ENCODE measurements around the gene SNU13. TPM values are rescaled to one million over a fixed set of nuclear protein-coding genes. Genes with fewer than 3 reads are reported as not detected.
"Not testable (repeated sequence)": the region's sequence is repeated elsewhere in the genome, so short reads cannot be mapped to it uniquely, and the experiment has no call there.

The SNU13 gene
- total RNA-seq = 100 to 1,000 TPM; 127 to 194 (median 176) TPM

GRCh38 chr22:41688365-41689211, at the start of gene SNU13:
TSS of gene SNU13 (minus strand) at chr22:41688867. CDS start at chr22:41688796, 71 bp downstream.
- peak within 1 kb of the TSS; percentile 34 to 83 (median 66) for H3K4me3 ChIP-seq (replicated peaks in 1 of 3)
- peak in 1 of 2 donors; percentile 87 for TF ChIP-seq POLR2A (IDR thresholded peaks at IDR 0.05)
- peak in 2 of 6 experiments; percentile 7 to 16 for TF ChIP-seq CTCF (IDR thresholded peaks at IDR 0.05)
- H3K4me1 ChIP-seq = peaks cover 9 to 10% of the 10 kb centered on the region in 2 donors
- WGBS, 2 donors = 1% methylated on average over 39 to 59 of the region's 62 CpGs
- intact Hi-C loops (cut with DNase I) = no loop called here
- peak; percentile 92 to 94 for DNase-seq
- no peaks in the 10 kb centered on the region for H3K9me3 ChIP-seq
- peak within 1 kb of the TSS; percentile 94 to 99 (median 96) for H3K27ac ChIP-seq
- no peaks in the 10 kb centered on the region for H3K27me3 ChIP-seq
- H3K36me3 ChIP-seq = peaks cover 0 to 4% of the 10 kb centered on the region in 2 donors

- DNase-seq; intact Hi-C loops (cut with DNase I): not testable (repeated sequence)
Observed at GRCh38 chr22:41733241-41733640, 44.6 kb upstream of the SNU13 start.

DNA sequence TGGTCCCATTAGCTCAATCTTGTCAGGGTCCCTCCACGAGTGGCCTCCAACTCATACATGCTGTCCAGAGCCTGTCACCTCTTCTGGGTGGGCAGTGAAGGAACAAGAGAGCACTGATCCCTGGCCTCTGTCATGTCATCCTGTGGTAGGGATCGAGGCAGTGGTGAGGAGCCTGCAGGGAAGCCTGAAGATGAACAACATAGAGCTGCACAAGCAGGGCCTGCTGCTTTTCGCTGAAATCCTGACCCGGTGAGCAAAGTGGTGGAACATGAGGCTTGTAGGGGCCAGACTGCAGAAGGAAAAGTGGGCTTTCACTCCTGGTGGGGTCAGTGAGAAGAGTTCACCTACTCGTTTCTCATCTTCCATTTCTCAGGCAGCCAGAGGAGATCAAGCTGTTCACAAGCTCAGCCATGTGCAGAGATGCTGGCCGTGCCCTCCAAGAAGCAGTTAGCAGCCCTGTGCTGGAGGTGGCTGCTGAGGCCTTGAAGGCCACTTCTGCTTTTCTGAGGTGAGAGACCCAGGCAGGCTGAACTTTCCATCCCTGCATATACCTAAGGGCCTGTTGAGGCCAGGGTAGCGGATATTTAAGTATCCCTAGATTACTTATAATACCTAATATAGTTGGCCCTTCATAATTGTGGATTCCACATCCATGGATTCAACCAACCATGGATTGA, 43.6 kb upstream of the SNU13 start:
- WGBS, 2 donors = 88 to 89% methylated on average over 7 of the region's 7 CpGs
- Histone ChIP-seq H3K4me1 (no peaks in the 10 kb centered on the region), H3K27ac (no peak overlapping the region), H3K4me3 (replicated peaks in 1 of 3) (no peak overlapping the region), H3K9me3 (no peaks in the 10 kb centered on the region), H3K27me3 (no peaks in the 10 kb centered on the region), H3K36me3 (no peaks in the 10 kb centered on the region)
- DNase-seq = no peak
- intact Hi-C loops (cut with DNase I) = no loop called here
- TF ChIP-seq CTCF (IDR thresholded peaks at IDR 0.05) (no peak), POLR2A (IDR thresholded peaks at IDR 0.05) (no peak)

More at GRCh38 chr22:41733241-41733640, 44.6 kb upstream of the SNU13 start:
- not testable (repeated sequence) for H3K4me1 ChIP-seq; H3K27me3 ChIP-seq; H3K36me3 ChIP-seq; H3K9me3 ChIP-seq; H3K4me3 ChIP-seq (replicated peaks in 1 of 3); H3K27ac ChIP-seq
- WGBS, 2 donors = 98 to 99% methylated on average over 4 of the region's 4 CpGs

- no peak for DNase-seq
- H3K36me3 ChIP-seq = no peaks in the 10 kb centered on the region
- TF ChIP-seq POLR2A (IDR thresholded peaks at IDR 0.05) (no peak), CTCF (IDR thresholded peaks at IDR 0.05) (no peak)
Observed at GRCh38 chr22:41731609-41732008, 42.9 kb upstream of the SNU13 start.

GRCh38 chr22:41725510-41726110, 36.9 kb upstream of the SNU13 start:
- 90 to 92% methylated on average over 9 of the region's 9 CpGs for WGBS, 2 donors
- no peak overlapping the region for H3K4me3 ChIP-seq (replicated peaks in 1 of 3)
- no peak for DNase-seq
- no peaks in the 10 kb centered on the region for H3K27me3 ChIP-seq
- H3K36me3 ChIP-seq = no peaks in the 10 kb centered on the region
- H3K4me1 ChIP-seq = no peaks in the 10 kb centered on the region
- no peak for TF ChIP-seq CTCF (IDR thresholded peaks at IDR 0.05)
- no peak for TF ChIP-seq POLR2A (IDR thresholded peaks at IDR 0.05)
- intact Hi-C loops (cut with DNase I) = no loop called here
- no peaks in the 10 kb centered on the region for H3K9me3 ChIP-seq
- H3K27ac ChIP-seq = no peak overlapping the region

More at GRCh38 chr22:41731609-41732008, 42.9 kb upstream of the SNU13 start:
- H3K27ac ChIP-seq = no peak overlapping the region
- WGBS, 2 donors = 86 to 90% methylated on average over 2 of the region's 2 CpGs
- no peak overlapping the region for H3K4me3 ChIP-seq (replicated peaks in 1 of 3)
- no peaks in the 10 kb centered on the region for H3K4me1 ChIP-seq
- intact Hi-C loops (cut with DNase I) = no loop called here
- no peaks in the 10 kb centered on the region for H3K9me3 ChIP-seq
- H3K27me3 ChIP-seq = no peaks in the 10 kb centered on the region
